Activated CD4-positive, alpha-beta T cell treated with anti-CD3 and anti-CD28 coated beads, Interleukin-2, Interleukin-4, amounts not matched to agents 100 ng/mL and 50 ng/mL, durations not matched to agents 16 hours and 8 hours (primary cell): ENCODE measurements around the gene GID8.

Experiments
- DNase-seq: peaks from one replicate; pipeline ENCODE4 v3.0.0-alpha.2; 2020; ENCODE audit warnings: low spot score

The GID8 gene

GRCh38 chr20:62943396-62943795 is 5.4 kb downstream of the GID8 start:
- DNase-seq = no peak

GRCh38 chr20:62944184-62944583 is 6.2 kb downstream of the GID8 start:
- DNase-seq = no peak

GRCh38 chr20:62944746-62945145 is 6.8 kb downstream of the GID8 start:
- DNase-seq = no peak

- no peak for DNase-seq
Observed at GRCh38 chr20:62945771-62946339, 7.9 kb downstream of the GID8 start.

GRCh38 chr20:62946918-62947317 is 9.0 kb downstream of the GID8 start:
- DNase-seq = no peak

- no peak for DNase-seq
Observed at GRCh38 chr20:62947532-62948300, 9.8 kb downstream of the GID8 start.

- DNase-seq = no peak
Observed at GRCh38 chr20:62949153-62949821, 11.3 kb downstream of the GID8 start.

GRCh38 chr20:62949962-62950361 is 12.0 kb downstream of the GID8 start:
- no peak for DNase-seq

GRCh38 chr20:62950741-62951140 is 12.8 kb downstream of the GID8 start:
- no peak for DNase-seq

- no peak for DNase-seq
Observed at GRCh38 chr20:62951143-62951895, 13.4 kb downstream of the GID8 start.

- DNase-seq = no peak
Observed at GRCh38 chr20:62951896-62952372, 14.0 kb downstream of the GID8 start.

- DNase-seq = peak; percentile 36
Observed at GRCh38 chr20:62952373-62952967, 14.5 kb downstream of the GID8 start, which contains the start of gene SLC17A9. TSS of gene SLC17A9 (plus strand) at chr20:62952709. CDS start at chr20:62952831, 122 bp downstream.

GRCh38 chr20:62952968-62953838 is 15.3 kb downstream of the GID8 start:
- no peak for DNase-seq

GRCh38 chr20:62953839-62954703 is 16.1 kb downstream of the GID8 start:
- DNase-seq = peak; percentile 36

- DNase-seq = no peak
Observed at GRCh38 chr20:62955519-62956386, 17.8 kb downstream of the GID8 start.

GRCh38 chr20:62956387-62957135 is 18.6 kb downstream of the GID8 start:
- no peak for DNase-seq

- DNase-seq = no peak
Observed at GRCh38 chr20:62957136-62958117, 19.5 kb downstream of the GID8 start.
